Neuronal stem cell (in vitro differentiated cells): ENCODE results near the gene HELT.
"Not testable (repeated sequence)": the region's sequence is repeated elsewhere in the genome, so short reads cannot be mapped to it uniquely, and the experiment has no call there.

Experiments
- DNase-seq: peaks from one replicate; pipeline ENCODE4 v3.0.0-alpha.2; 2013; ENCODE audit warnings: low spot score
- H2AFZ ChIP-seq: one replicate; pipeline ENCODE4 v1.6.1; 2013; ENCODE audit warnings: mild to moderate bottlenecking, low read length, inconsistent platforms
- H2AK5ac ChIP-seq: 2 replicates; pipeline ENCODE4 v1.6.1; 2013; ENCODE audit warnings: low read depth, mild to moderate bottlenecking, inconsistent platforms, low read length, moderate library complexity, mixed read lengths
- H2BK120ac ChIP-seq: 2 replicates; pipeline ENCODE4 v1.6.1; 2013; ENCODE audit warnings: low read depth, mild to moderate bottlenecking, inconsistent platforms, low read length, moderate library complexity, mixed read lengths
- H2BK12ac ChIP-seq: one replicate; pipeline ENCODE4 v1.6.1; 2013; ENCODE audit warnings: low read length, inconsistent platforms
- H2BK15ac ChIP-seq: 2 replicates; pipeline ENCODE4 v1.6.1; 2013; ENCODE audit warnings: mild to moderate bottlenecking, low read length, inconsistent platforms, mixed read lengths
- H2BK5ac ChIP-seq: one replicate; pipeline ENCODE4 v1.6.1; 2013; ENCODE audit warnings: inconsistent platforms, mild to moderate bottlenecking, low read length, moderate library complexity
- H3K14ac ChIP-seq: one replicate; pipeline ENCODE4 v1.6.1; 2013; ENCODE audit warnings: low read length, inconsistent platforms
- H3K18ac ChIP-seq: 2 replicates; pipeline ENCODE4 v1.6.1; 2013; ENCODE audit warnings: low read length, inconsistent platforms
- H3K23ac ChIP-seq: 2 replicates; pipeline ENCODE4 v1.6.1; 2013; ENCODE audit warnings: low read depth, mild to moderate bottlenecking, mixed read lengths, low read length, inconsistent platforms; ENCODE audit not compliant: poor library complexity
- H3K27ac ChIP-seq: replicated peaks from 3 replicates; pipeline ENCODE4 v1.5.1; 2013; ENCODE audit warnings: low read length, inconsistent platforms
- H3K27me3 ChIP-seq, 3 experiments: 2 replicates each; pipeline ENCODE4 v1.6.1; 2013; ENCODE audit warnings: low read length in 3 of 3, mild to moderate bottlenecking in 2 of 3, inconsistent platforms in 1 of 3, low read depth in 1 of 3, mixed read lengths in 1 of 3, moderate library complexity in 1 of 3; ENCODE audit not compliant: control insufficient read depth in 3 of 3, insufficient read depth in 3 of 3
- H3K36me3 ChIP-seq, 2 donors: replicated peaks in 1 of 2; 2 replicates each; pipeline ENCODE4 v1.6.1; 2013; ENCODE audit warnings: low read length in 2 of 2; ENCODE audit not compliant: control insufficient read depth in 2 of 2, insufficient read depth in 2 of 2
- H3K4ac ChIP-seq: 2 replicates; pipeline ENCODE4 v1.6.1; 2013; ENCODE audit warnings: inconsistent platforms, mild to moderate bottlenecking, low read length, moderate library complexity
- H3K4me1 ChIP-seq, 2 donors: 1 replicate in 1 of 2; 2 replicates in 1 of 2; pipeline ENCODE4 v1.6.1; 2013; ENCODE audit warnings: low read length in 2 of 2, low read depth in 1 of 2; ENCODE audit not compliant: control insufficient read depth in 2 of 2, insufficient read depth in 1 of 2
- H3K4me2 ChIP-seq: one replicate; pipeline ENCODE4 v1.6.1; 2013; ENCODE audit warnings: mild to moderate bottlenecking, low read length, inconsistent platforms; ENCODE audit not compliant: insufficient read depth, poor library complexity, severe bottlenecking
- H3K4me3 ChIP-seq, 2 donors: 2 replicates each; pipeline ENCODE4 v1.5.1; 2013; ENCODE audit warnings: low read length in 2 of 2, mild to moderate bottlenecking in 2 of 2, inconsistent platforms in 1 of 2, moderate library complexity in 1 of 2
- H3K79me1 ChIP-seq: one replicate; pipeline ENCODE4 v1.6.1; 2013; ENCODE audit warnings: low read depth, mild to moderate bottlenecking, inconsistent platforms, low read length, moderate library complexity
- H3K9ac ChIP-seq: one replicate; pipeline ENCODE4 v1.6.1; 2013; ENCODE audit warnings: mild to moderate bottlenecking, low read depth, low read length, inconsistent platforms; ENCODE audit not compliant: poor library complexity
- H3K9me3 ChIP-seq, 2 donors: replicated peaks in 1 of 2; 2 replicates each; pipeline versions ENCODE3 to v1.6.1; 2013; ENCODE audit warnings: low read length in 2 of 2, mild to moderate bottlenecking in 2 of 2, inconsistent platforms in 1 of 2, low read depth in 1 of 2, mixed read lengths in 1 of 2, moderate library complexity in 1 of 2; ENCODE audit not compliant: control insufficient read depth in 2 of 2, insufficient read depth in 1 of 2
- H4K8ac ChIP-seq: one replicate; pipeline ENCODE4 v1.6.1; 2013; ENCODE audit warnings: low read depth, mild to moderate bottlenecking, inconsistent platforms, low read length, moderate library complexity
- H4K91ac ChIP-seq: one replicate; pipeline ENCODE4 v1.6.1; 2013; ENCODE audit warnings: low read length, low read depth, mild to moderate bottlenecking, inconsistent platforms; ENCODE audit not compliant: poor library complexity
- WGBS, 2 donors: extraction: QIAGEN DNeasy Blood & Tissue Kit; methylation state at CpG; one replicate each; pipeline ENCODE4 v1.1.7; 2013; ENCODE audit warnings: missing lambda C conversion rate in 2 of 2, mixed read lengths in 1 of 2; ENCODE audit not compliant: insufficient read length in 2 of 2, insufficient replicate concordance in 1 of 2; ENCODE audit errors: extremely low coverage in 2 of 2; 5-methylcytosine and 5-hydroxymethylcytosine counted together

Gene HELT

GRCh38 chr4:184989283-184989682 lies 29.0 kb upstream of the HELT start:
- H3K18ac ChIP-seq, H2BK12ac ChIP-seq, H2AK5ac ChIP-seq, H2AFZ ChIP-seq, H3K9ac ChIP-seq, H3K23ac ChIP-seq, H2BK5ac ChIP-seq, H3K79me1 ChIP-seq, DNase-seq, H3K4me3 ChIP-seq, H3K4me1 ChIP-seq, H2BK120ac ChIP-seq, H3K14ac ChIP-seq, H4K91ac ChIP-seq, H2BK15ac ChIP-seq, H3K4ac ChIP-seq, H4K8ac ChIP-seq, H3K4me2 ChIP-seq, H3K9me3 ChIP-seq, H3K36me3 ChIP-seq, H3K27ac ChIP-seq: not testable (repeated sequence)
- peaks cover 0 to 21% (median 0%) of the 10 kb centered on the region in 3 experiments for H3K27me3 ChIP-seq
- WGBS, 2 donors = no CpG with 5 or more reads among the region's 15 CpGs

GRCh38 chr4:184990131-184990530 lies 28.2 kb upstream of the HELT start:
- H3K27ac ChIP-seq, H3K79me1 ChIP-seq, H2BK12ac ChIP-seq, H2BK120ac ChIP-seq, H4K8ac ChIP-seq, H4K91ac ChIP-seq, DNase-seq, H2BK5ac ChIP-seq, H3K4me1 ChIP-seq, H3K14ac ChIP-seq, H3K4me3 ChIP-seq, H3K4me2 ChIP-seq, H3K9me3 ChIP-seq, H3K4ac ChIP-seq, H2AFZ ChIP-seq, H3K9ac ChIP-seq, H3K36me3 ChIP-seq, H3K23ac ChIP-seq, H2AK5ac ChIP-seq, H2BK15ac ChIP-seq, H3K18ac ChIP-seq: not testable (repeated sequence)
- peaks cover 0 to 22% (median 0%) of the 10 kb centered on the region in 3 experiments for H3K27me3 ChIP-seq
- WGBS, 2 donors = no CpG with 5 or more reads among the region's 34 CpGs

GRCh38 chr4:184991860-184992259 lies 26.4 kb upstream of the HELT start:
- Histone ChIP-seq H3K27me3 (peaks cover 0 to 22% (median 0%) of the 10 kb centered on the region in 3 experiments), H2BK12ac (no peak overlapping the region), H2AK5ac (no peak overlapping the region), H3K27ac (no peak overlapping the region), H3K36me3 (no peaks in the 10 kb centered on the region), H2BK5ac (no peak overlapping the region), H3K4ac (no peak overlapping the region), H2BK120ac (no peak overlapping the region), H3K4me2 (no peak overlapping the region), H4K91ac (no peak overlapping the region), H3K79me1 (no peaks in the 10 kb centered on the region), H3K4me1 (no peaks in the 10 kb centered on the region), H2BK15ac (no peak overlapping the region), H3K23ac (no peak overlapping the region), H3K14ac (no peak overlapping the region), H3K9ac (no peak overlapping the region), H2AFZ (no peak overlapping the region), H4K8ac (no peak overlapping the region), H3K4me3 (no peak overlapping the region), H3K18ac (no peak overlapping the region), H3K9me3 (peaks cover 2 to 3% of the 10 kb centered on the region in 2 donors)
- no CpG with 5 or more reads among the region's 6 CpGs for WGBS, 2 donors
- DNase-seq = no peak

GRCh38 chr4:184992422-184992821 lies 25.9 kb upstream of the HELT start:
- Histone ChIP-seq H2BK12ac (no peak overlapping the region), H3K23ac (no peak overlapping the region)
- no CpG with 5 or more reads among the region's 15 CpGs for WGBS, 2 donors

More at GRCh38 chr4:184992422-184992821, 25.9 kb upstream of the HELT start:
- H2BK120ac ChIP-seq = no peak overlapping the region
- H3K4me2 ChIP-seq = no peak overlapping the region
- no peaks in the 10 kb centered on the region for H3K36me3 ChIP-seq
- no peak overlapping the region for H2BK15ac ChIP-seq
- H3K4ac ChIP-seq = no peak overlapping the region
- no peak overlapping the region for H3K9ac ChIP-seq
- H4K91ac ChIP-seq = no peak overlapping the region
- no peak overlapping the region for H2AK5ac ChIP-seq
- H3K27ac ChIP-seq = no peak overlapping the region
- no peak overlapping the region for H3K14ac ChIP-seq
- peaks cover 2% of the 10 kb centered on the region in 2 donors for H3K9me3 ChIP-seq
- H4K8ac ChIP-seq = no peak overlapping the region
- no peaks in the 10 kb centered on the region for H3K79me1 ChIP-seq
- no peaks in the 10 kb centered on the region for H3K4me1 ChIP-seq
- H2AFZ ChIP-seq = no peak overlapping the region
- DNase-seq = no peak
- H2BK5ac ChIP-seq = no peak overlapping the region
- H3K27me3 ChIP-seq = peaks cover 0 to 22% (median 0%) of the 10 kb centered on the region in 3 experiments
- H3K4me3 ChIP-seq = peak overlapping the region in 1 of 2 donors; percentile 57
- H3K18ac ChIP-seq = no peak overlapping the region
